A673 (cell line): ENCODE results near the gene AKAP6. TPM values are rescaled to one million over a fixed set of nuclear protein-coding genes. Genes with fewer than 3 reads are reported as not detected.

ENCODE experiments used
- BruUV-seq: library from RNA; stranded (reverse); fragments of 400-500 nt; replicated peaks from 2 replicates; lab custom pipeline; 2021; lab: Mats Ljungman, UMichigan
- CTCF ChIA-PET: fragments of 300-600 bp; sonication (Branson Sonifier 250); formaldehyde crosslinking; loops from one replicate; lab custom pipeline; 2022; ENCODE audit warnings: antibody characterized with exemption; lab: Charles Lee
- POLR2A ChIA-PET: fragments of 300-600 bp; sonication (Branson Sonifier 250); formaldehyde crosslinking; loops from one replicate; lab custom pipeline; 2022; ENCODE audit warnings: antibody characterized with exemption; ENCODE audit not compliant: low non-redundant PET; lab: Charles Lee
- DNase-seq: peaks from one replicate; pipeline ENCODE4 v3.0.0-alpha.2; 2015; ENCODE audit warnings: low spot score
- H3K27ac ChIP-seq: fragments of 200-600 bp; sonication (generic); 2 replicates; pipeline ENCODE4 v1.5.1; 2016; ENCODE audit warnings: mixed run types, low read depth, mild to moderate bottlenecking, mixed read lengths, antibody characterized with exemption, low read length; ENCODE audit not compliant: poor library complexity, severe bottlenecking
- H3K27me3 ChIP-seq: fragments of 200-600 bp; sonication (generic); replicated peaks from 2 replicates; pipeline ENCODE4 v1.6.1; 2017; ENCODE audit warnings: mixed run types, low read depth, mild to moderate bottlenecking, mixed read lengths, antibody characterized with exemption, low read length; ENCODE audit not compliant: insufficient read depth, poor library complexity
- H3K36me3 ChIP-seq: fragments of 200-600 bp; sonication (generic); 2 replicates; pipeline ENCODE4 v1.6.1; 2016; ENCODE audit warnings: mixed run types, mild to moderate bottlenecking, mixed read lengths, antibody characterized with exemption, low read length; ENCODE audit not compliant: insufficient read depth, poor library complexity, severe bottlenecking
- H3K4me1 ChIP-seq: fragments of 200-600 bp; sonication (generic); 2 replicates; pipeline ENCODE4 v1.6.1; 2017; ENCODE audit warnings: mixed run types, mild to moderate bottlenecking, mixed read lengths, antibody characterized with exemption, low read length; ENCODE audit not compliant: insufficient read depth, poor library complexity, severe bottlenecking
- H3K4me3 ChIP-seq: fragments of 200-600 bp; sonication (generic); 2 replicates; pipeline ENCODE4 v1.5.1; 2016; ENCODE audit warnings: low read depth, mixed run types, mild to moderate bottlenecking, mixed read lengths, low read length; ENCODE audit not compliant: poor library complexity, severe bottlenecking
- H3K9me3 ChIP-seq: fragments of 200-600 bp; sonication (generic); 2 replicates; pipeline ENCODE4 v1.6.1; 2016; ENCODE audit warnings: mixed run types, low read depth, mild to moderate bottlenecking, mixed read lengths, antibody characterized with exemption, low read length; ENCODE audit not compliant: poor library complexity, severe bottlenecking
- EZH2 ChIP-seq: fragments of 200-600 bp; sonication (generic); IDR thresholded peaks from 2 replicates; pipeline ENCODE4 v1.6.1; 2017; ENCODE audit warnings: borderline replicate concordance, low read depth, mild to moderate bottlenecking, mixed read lengths, antibody characterized with exemption, low read length; ENCODE audit not compliant: poor library complexity, severe bottlenecking
- intact Hi-C: fragments of 100-400 bp; cut with micrococcal nuclease; formaldehyde crosslinking; loops from one replicate; pipeline ENCODE4 v1.10.0; 2022; ENCODE audit not compliant: unreplicated experiment
- total RNA-seq: library from RNA; stranded (reverse); gene quantifications from 2 replicates; pipeline ENCODE4 v1.2.3, GENCODE V29; 2021
- TF ChIP-seq, protein P1 (sequence below): fragments of 300-800, 200-600 bp; sonication (generic); conservative IDR thresholded peaks from 2 replicates; pipeline ENCODE4 v1.5.1; 2017; ENCODE audit warnings: low read depth, mild to moderate bottlenecking, antibody characterized with exemption, low read length, moderate library complexity, mixed read lengths

The AKAP6 gene
- total RNA-seq, 1 experiment from 2014 or later, result 0.73 TPM

DNA sequence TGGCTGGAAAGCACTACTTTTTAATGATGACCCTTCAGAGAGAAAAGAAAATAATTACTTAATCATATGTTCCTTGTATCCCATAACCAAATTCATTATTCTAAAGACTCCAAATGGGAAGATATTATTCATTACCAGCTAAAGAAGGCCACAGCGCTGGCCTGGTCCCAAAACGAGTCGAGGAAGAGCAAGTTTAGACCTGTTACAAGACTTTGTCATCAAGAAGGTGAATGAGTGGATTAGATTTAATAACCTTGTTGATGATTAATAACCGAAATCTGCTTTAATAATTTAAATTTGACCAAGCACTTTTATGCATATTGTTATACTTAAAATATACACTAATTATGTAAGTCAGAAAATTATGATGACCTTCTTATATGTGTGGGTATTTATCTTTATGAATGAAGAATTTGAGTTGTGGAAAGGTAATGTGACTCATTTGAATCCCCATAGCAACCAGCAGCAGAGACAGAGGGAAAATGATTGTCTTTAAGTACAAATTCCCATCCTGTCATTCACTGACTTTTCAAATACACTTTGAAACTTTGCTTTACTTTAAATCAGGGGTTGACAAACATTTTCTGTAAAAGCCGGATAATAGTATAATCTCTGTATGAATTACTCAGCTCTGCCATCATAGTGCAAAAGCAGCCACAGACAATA lies 409.2 kb downstream of the AKAP6 start:
- no peaks in the 10 kb centered on the region for H3K36me3 ChIP-seq
- no peaks in the 10 kb centered on the region for H3K27me3 ChIP-seq
- no peak overlapping the region for H3K4me3 ChIP-seq
- TF ChIP-seq, protein P1, sequence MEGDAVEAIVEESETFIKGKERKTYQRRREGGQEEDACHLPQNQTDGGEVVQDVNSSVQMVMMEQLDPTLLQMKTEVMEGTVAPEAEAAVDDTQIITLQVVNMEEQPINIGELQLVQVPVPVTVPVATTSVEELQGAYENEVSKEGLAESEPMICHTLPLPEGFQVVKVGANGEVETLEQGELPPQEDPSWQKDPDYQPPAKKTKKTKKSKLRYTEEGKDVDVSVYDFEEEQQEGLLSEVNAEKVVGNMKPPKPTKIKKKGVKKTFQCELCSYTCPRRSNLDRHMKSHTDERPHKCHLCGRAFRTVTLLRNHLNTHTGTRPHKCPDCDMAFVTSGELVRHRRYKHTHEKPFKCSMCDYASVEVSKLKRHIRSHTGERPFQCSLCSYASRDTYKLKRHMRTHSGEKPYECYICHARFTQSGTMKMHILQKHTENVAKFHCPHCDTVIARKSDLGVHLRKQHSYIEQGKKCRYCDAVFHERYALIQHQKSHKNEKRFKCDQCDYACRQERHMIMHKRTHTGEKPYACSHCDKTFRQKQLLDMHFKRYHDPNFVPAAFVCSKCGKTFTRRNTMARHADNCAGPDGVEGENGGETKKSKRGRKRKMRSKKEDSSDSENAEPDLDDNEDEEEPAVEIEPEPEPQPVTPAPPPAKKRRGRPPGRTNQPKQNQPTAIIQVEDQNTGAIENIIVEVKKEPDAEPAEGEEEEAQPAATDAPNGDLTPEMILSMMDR, result no peak
- no peak for TF ChIP-seq EZH2
- no peak overlapping the region for H3K27ac ChIP-seq
- BruUV-seq, result no TSS peak
- no peaks in the 10 kb centered on the region for H3K9me3 ChIP-seq
- no peak for DNase-seq
- H3K4me1 ChIP-seq, result peaks cover 4% of the 10 kb centered on the region
- POLR2A ChIA-PET, result no interaction called here
- intact Hi-C loops, result no loop called here
- CTCF ChIA-PET, result no interaction called here

DNA sequence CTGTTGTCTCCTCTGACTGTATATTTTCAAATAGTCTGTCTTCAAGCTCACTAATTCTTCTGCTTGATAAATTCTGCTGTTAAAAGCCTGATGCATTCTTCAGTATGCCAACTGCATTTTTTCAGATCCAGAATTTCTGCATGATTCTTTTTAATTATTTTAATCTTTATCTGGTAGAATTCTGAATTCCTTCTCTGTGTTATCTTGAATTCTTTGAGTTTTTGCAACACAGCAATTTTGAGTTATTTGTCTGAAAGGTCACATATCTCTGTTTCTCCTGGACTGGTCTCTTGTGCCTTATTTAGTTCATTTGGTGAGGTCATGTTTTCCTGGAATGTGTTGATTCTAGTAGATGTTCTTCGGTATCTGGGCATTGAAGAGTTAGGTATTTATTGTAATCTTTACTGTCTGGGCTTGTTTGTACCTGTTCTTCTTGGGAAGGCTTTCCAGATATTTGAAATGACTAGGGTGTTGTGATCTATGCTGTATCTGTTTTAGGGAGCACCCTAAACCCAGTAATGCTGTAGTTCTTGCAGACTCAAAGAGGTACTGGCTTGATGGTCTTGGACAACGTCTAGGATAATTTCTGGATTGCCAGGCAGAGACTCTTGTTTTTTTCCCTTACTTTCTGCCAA lies 415.8 kb downstream of the AKAP6 start:
- no peaks in the 10 kb centered on the region for H3K9me3 ChIP-seq
- H3K36me3 ChIP-seq, result no peaks in the 10 kb centered on the region
- ChIA-PET CTCF (no interaction called here), POLR2A (interaction anchor here (0.7 kb wide), 1 partner anchor 537 kb away, joined by 3 read pairs; no protein-coding TSS in a partner anchor)
- no peaks in the 10 kb centered on the region for H3K27me3 ChIP-seq
- no peak overlapping the region for H3K4me3 ChIP-seq
- no peak for TF ChIP-seq EZH2
- TF ChIP-seq, protein P1, result no peak
- intact Hi-C loops, result no loop called here
- no peak overlapping the region for H3K27ac ChIP-seq
- no TSS peak for BruUV-seq
- no peaks in the 10 kb centered on the region for H3K4me1 ChIP-seq
- no peak for DNase-seq

DNA sequence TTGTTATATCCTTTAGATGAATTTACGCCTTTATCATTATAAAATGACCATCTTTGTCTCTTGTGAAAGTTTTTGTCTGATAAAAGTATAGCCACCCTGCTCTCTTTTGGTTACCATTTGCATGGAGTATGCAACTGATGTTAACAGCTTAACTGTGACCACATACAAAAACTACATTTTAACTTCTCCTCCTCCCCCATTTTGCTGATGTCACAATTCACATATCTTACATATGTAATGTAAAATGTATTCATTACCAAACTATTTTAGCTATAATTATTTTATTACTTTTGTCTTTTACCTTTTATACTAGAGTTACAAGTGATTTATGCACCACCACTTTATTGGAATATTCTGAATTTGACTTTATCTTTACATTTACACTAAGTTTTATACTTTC lies 425.1 kb downstream of the AKAP6 start:
- CTCF ChIA-PET, result no interaction called here
- no peak overlapping the region for H3K27ac ChIP-seq
- H3K4me1 ChIP-seq, result no peaks in the 10 kb centered on the region
- BruUV-seq, result no TSS peak
- no peaks in the 10 kb centered on the region for H3K27me3 ChIP-seq
- POLR2A ChIA-PET, result interaction anchor here (0.5 kb wide), 1 partner anchor 19 kb away, joined by 5 read pairs; no protein-coding TSS in a partner anchor
- DNase-seq, result no peak
- no peak overlapping the region for H3K4me3 ChIP-seq
- no peaks in the 10 kb centered on the region for H3K36me3 ChIP-seq
- H3K9me3 ChIP-seq, result peaks cover 14% of the 10 kb centered on the region
- no peak for TF ChIP-seq EZH2
- TF ChIP-seq, protein P1, result no peak
- intact Hi-C loops, result no loop called here
